Activated naive CD4-positive, alpha-beta T cell treated with anti-CD3 and anti-CD28 coated beads, Interleukin-2, amount 10 ng/mL, durations not matched to agents 7 days and 5 days (primary cell): Measurements from ENCODE around the gene RS1.

ENCODE experiments used
- CTCF ChIA-PET: fragments of 350-600 bp; sonication (Branson Sonifier 250); formaldehyde crosslinking; loops from one replicate; lab custom pipeline; 2021; ENCODE audit warnings: antibody characterized with exemption; lab: Charles Lee
- DNase-seq: peaks from one replicate; pipeline ENCODE4 v3.0.0-alpha.2; 2020
- H3K27ac Mint-ChIP-seq: one replicate; pipeline ENCODE4 v1.8.0; 2021; ENCODE audit warnings: mild to moderate bottlenecking, moderate library complexity, mixed read lengths
- H3K27me3 Mint-ChIP-seq: one replicate; pipeline ENCODE4 v1.8.0; 2021; ENCODE audit warnings: mild to moderate bottlenecking, mixed read lengths
- H3K36me3 Mint-ChIP-seq: one replicate; pipeline ENCODE4 v1.8.0; 2021; ENCODE audit warnings: mixed read lengths
- H3K4me1 Mint-ChIP-seq: one replicate; pipeline ENCODE4 v1.8.0; 2021; ENCODE audit warnings: mixed read lengths
- H3K4me3 Mint-ChIP-seq: one replicate; pipeline ENCODE4 v1.8.0; 2021; ENCODE audit warnings: mild to moderate bottlenecking, moderate library complexity, mixed read lengths
- H3K9me3 Mint-ChIP-seq: one replicate; pipeline ENCODE4 v1.8.0; 2021; ENCODE audit warnings: mixed read lengths

Gene RS1

GRCh38 chrX:18649498-18649951 is 22.4 kb downstream of the RS1 start:
- Mint-ChIP-seq H3K4me3 (no peak overlapping the region), H3K36me3 (no peaks in the 10 kb centered on the region), H3K4me1 (no peaks in the 10 kb centered on the region), H3K27ac (no peak overlapping the region), H3K9me3 (no peaks in the 10 kb centered on the region), H3K27me3 (no peaks in the 10 kb centered on the region)
- CTCF ChIA-PET: no interaction called here
- DNase-seq: no peak

GRCh38 chrX:18647621-18648020 is 24.3 kb downstream of the RS1 start:
- CTCF ChIA-PET: no interaction called here
- no peaks in the 10 kb centered on the region for H3K4me1 Mint-ChIP-seq
- no peaks in the 10 kb centered on the region for H3K9me3 Mint-ChIP-seq
- H3K27me3 Mint-ChIP-seq: no peaks in the 10 kb centered on the region
- DNase-seq: no peak
- H3K27ac Mint-ChIP-seq: no peak overlapping the region
- no peak overlapping the region for H3K4me3 Mint-ChIP-seq
- no peaks in the 10 kb centered on the region for H3K36me3 Mint-ChIP-seq

DNA sequence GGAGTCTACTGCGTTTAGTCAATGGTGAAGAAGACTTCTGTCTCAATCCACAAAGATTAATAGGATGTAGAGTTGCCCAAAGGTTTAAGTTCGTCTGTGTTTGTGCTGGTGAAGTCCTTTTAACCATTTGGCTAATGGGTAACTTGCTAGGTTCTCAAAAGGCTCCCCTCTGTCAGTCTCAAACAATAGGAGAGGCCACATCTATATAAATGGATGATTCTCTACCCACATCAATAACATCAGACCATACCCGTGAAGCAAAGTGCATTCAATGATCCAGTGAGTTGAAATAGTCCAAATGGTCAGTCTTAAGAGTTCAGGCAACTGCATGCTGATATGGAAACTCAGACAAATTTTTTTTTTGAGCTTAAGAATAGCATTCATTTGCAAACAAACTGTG is 28.1 kb downstream of the RS1 start:
- CTCF ChIA-PET: no interaction called here
- H3K27me3 Mint-ChIP-seq: no peaks in the 10 kb centered on the region
- H3K4me1 Mint-ChIP-seq: no peaks in the 10 kb centered on the region

GRCh38 chrX:18643243-18643642 is 28.7 kb downstream of the RS1 start:
- CTCF ChIA-PET: no interaction called here
- H3K36me3 Mint-ChIP-seq: no peaks in the 10 kb centered on the region
- H3K27me3 Mint-ChIP-seq: no peaks in the 10 kb centered on the region
- no peak overlapping the region for H3K27ac Mint-ChIP-seq
- H3K4me1 Mint-ChIP-seq: no peaks in the 10 kb centered on the region
- no peaks in the 10 kb centered on the region for H3K9me3 Mint-ChIP-seq
- no peak overlapping the region for H3K4me3 Mint-ChIP-seq
- no peak for DNase-seq

More for the DNA sequence above, 28.1 kb downstream of the RS1 start:
- no peak overlapping the region for H3K4me3 Mint-ChIP-seq
- no peaks in the 10 kb centered on the region for H3K36me3 Mint-ChIP-seq
- H3K27ac Mint-ChIP-seq: no peak overlapping the region
- H3K9me3 Mint-ChIP-seq: no peaks in the 10 kb centered on the region
- no peak for DNase-seq

DNA sequence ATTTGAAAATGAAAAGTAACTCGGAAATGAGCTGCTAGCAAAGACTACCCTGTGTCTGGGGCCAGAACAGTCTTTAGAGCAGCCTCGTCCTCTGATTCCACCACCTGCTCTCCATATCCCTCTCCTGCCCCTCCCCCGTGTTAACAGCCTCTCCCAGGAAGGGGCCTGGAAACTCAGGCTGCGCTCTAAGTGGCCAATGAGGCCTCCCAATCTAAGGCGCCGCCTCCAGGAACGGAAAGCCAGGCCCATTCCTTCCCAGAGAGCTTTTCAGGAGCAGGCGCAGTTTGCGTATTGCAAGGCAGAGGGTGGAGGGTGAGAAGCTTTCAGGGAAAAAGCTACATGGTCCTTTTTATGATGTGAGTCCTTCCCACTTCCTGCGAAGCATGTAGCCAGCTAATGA is 31.2 kb downstream of the RS1 start:
- H3K9me3 Mint-ChIP-seq: no peaks in the 10 kb centered on the region
- no peaks in the 10 kb centered on the region for H3K36me3 Mint-ChIP-seq
- no peak overlapping the region for H3K27ac Mint-ChIP-seq
- DNase-seq: no peak
- no peaks in the 10 kb centered on the region for H3K4me1 Mint-ChIP-seq
- CTCF ChIA-PET: no interaction called here
- H3K4me3 Mint-ChIP-seq: no peak overlapping the region
- H3K27me3 Mint-ChIP-seq: no peaks in the 10 kb centered on the region

DNA sequence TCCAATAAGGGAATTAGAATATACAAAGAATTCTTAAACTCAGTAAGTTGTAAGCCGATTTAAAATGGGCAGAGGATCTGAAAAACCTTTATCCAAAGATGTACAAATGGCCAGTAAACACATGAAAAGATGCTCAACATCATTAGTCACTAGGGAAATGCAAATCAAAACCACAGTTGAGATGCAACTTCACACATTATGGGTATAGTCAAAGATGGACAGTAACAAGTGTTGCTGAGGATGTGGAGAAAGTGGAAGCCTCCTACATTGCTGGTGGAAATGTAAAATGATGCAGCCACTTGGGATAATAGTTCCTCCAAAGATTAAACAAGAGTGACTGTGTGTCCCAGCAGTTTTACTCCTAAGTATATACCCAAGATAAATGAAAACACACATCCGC is 32.6 kb downstream of the RS1 start:
- Mint-ChIP-seq H3K27me3 (no peaks in the 10 kb centered on the region), H3K27ac (no peak overlapping the region), H3K4me1 (no peaks in the 10 kb centered on the region), H3K36me3 (no peaks in the 10 kb centered on the region), H3K4me3 (no peak overlapping the region), H3K9me3 (no peaks in the 10 kb centered on the region)
- DNase-seq: no peak
- CTCF ChIA-PET: no interaction called here

DNA sequence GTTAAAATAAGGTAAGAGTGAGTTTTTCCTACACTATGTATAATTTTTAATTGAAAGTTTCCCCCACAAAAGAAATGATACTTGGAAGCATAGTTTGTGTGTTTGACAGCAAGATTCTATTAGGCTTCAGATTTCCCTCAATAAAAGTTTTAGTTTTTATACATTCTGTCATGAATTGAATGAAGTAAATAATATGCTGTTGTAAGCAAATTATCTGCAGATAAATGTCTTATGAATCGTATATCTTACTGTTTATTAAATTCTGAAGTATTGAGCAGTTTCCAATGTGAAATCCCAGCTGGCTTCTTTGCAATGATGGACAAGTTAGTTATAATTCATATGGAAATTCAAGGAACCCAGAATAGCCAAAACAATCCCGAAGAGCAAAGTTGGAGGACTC is 33.5 kb downstream of the RS1 start:
- Mint-ChIP-seq H3K4me1 (no peaks in the 10 kb centered on the region), H3K4me3 (no peak overlapping the region), H3K9me3 (no peaks in the 10 kb centered on the region), H3K27me3 (no peaks in the 10 kb centered on the region), H3K27ac (no peak overlapping the region), H3K36me3 (no peaks in the 10 kb centered on the region)
- no peak for DNase-seq
- CTCF ChIA-PET: no interaction called here

DNA sequence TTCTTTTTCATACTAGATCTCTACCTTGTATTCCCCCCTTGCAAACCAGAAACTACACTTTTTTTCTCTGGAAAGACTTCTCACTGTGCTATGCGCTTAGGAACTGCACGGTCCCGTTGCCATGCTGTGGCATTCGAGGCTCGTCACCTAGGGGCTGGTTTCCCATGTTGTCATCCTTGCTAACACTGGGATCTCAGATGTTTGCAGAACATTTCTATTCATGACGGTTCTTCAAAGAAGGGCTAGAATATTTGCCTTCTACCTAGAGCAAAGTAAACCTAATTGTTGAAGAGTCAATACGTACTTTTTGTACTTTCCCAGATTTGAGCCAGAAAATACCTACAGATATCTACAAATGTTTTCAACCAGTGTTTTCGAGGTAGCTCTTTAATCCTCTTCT is 41.0 kb downstream of the RS1 start:
- H3K9me3 Mint-ChIP-seq: no peaks in the 10 kb centered on the region
- no peaks in the 10 kb centered on the region for H3K4me1 Mint-ChIP-seq
- H3K27ac Mint-ChIP-seq: no peak overlapping the region
- H3K36me3 Mint-ChIP-seq: no peaks in the 10 kb centered on the region
- no peak for DNase-seq
- no peaks in the 10 kb centered on the region for H3K27me3 Mint-ChIP-seq
- H3K4me3 Mint-ChIP-seq: no peak overlapping the region
- CTCF ChIA-PET: no interaction called here

GRCh38 chrX:18624599-18624998 is 47.3 kb downstream of the RS1 start:
- Mint-ChIP-seq H3K27me3 (no peaks in the 10 kb centered on the region), H3K4me1 (no peaks in the 10 kb centered on the region), H3K9me3 (no peaks in the 10 kb centered on the region), H3K4me3 (no peak overlapping the region), H3K36me3 (no peaks in the 10 kb centered on the region), H3K27ac (no peak overlapping the region)
- no peak for DNase-seq
- CTCF ChIA-PET: no interaction called here

- no peaks in the 10 kb centered on the region for H3K4me1 Mint-ChIP-seq
- H3K36me3 Mint-ChIP-seq: no peaks in the 10 kb centered on the region
- no peak overlapping the region for H3K4me3 Mint-ChIP-seq
- no peaks in the 10 kb centered on the region for H3K27me3 Mint-ChIP-seq
- CTCF ChIA-PET: no interaction called here
- H3K27ac Mint-ChIP-seq: no peak overlapping the region
- DNase-seq: no peak
- H3K9me3 Mint-ChIP-seq: no peaks in the 10 kb centered on the region
Observed at GRCh38 chrX:18620349-18620748, 51.6 kb downstream of the RS1 start.

DNA sequence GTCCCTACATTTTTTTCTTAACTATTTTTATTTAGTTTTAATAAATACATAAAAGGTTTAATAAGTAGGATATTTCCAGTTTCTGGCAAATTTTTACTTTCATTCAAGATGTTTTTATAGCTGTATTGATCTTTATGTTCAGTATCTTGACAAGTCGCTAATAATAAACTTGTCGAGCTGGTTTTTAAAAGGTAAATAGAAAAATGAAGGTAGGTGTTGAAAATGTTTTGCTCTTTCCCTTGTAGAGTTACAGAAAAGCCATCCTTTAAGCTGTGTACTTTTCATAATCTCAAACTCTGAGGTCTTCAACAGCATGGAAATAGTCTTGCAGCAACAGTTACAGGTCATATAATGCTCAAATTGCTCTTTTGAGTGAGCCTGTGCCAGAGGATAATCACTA is 52.6 kb downstream of the RS1 start:
- CTCF ChIA-PET: no interaction called here
- no peak for DNase-seq
- Mint-ChIP-seq H3K9me3 (no peaks in the 10 kb centered on the region), H3K27ac (no peak overlapping the region), H3K4me1 (no peaks in the 10 kb centered on the region), H3K4me3 (no peak overlapping the region), H3K36me3 (no peaks in the 10 kb centered on the region), H3K27me3 (no peaks in the 10 kb centered on the region)

- Mint-ChIP-seq H3K4me1 (no peaks in the 10 kb centered on the region), H3K9me3 (no peaks in the 10 kb centered on the region), H3K4me3 (no peak overlapping the region), H3K27me3 (no peaks in the 10 kb centered on the region), H3K27ac (no peak overlapping the region), H3K36me3 (no peaks in the 10 kb centered on the region)
- CTCF ChIA-PET: no interaction called here
- no peak for DNase-seq
Observed at GRCh38 chrX:18617407-18617750, 54.5 kb downstream of the RS1 start.

DNA sequence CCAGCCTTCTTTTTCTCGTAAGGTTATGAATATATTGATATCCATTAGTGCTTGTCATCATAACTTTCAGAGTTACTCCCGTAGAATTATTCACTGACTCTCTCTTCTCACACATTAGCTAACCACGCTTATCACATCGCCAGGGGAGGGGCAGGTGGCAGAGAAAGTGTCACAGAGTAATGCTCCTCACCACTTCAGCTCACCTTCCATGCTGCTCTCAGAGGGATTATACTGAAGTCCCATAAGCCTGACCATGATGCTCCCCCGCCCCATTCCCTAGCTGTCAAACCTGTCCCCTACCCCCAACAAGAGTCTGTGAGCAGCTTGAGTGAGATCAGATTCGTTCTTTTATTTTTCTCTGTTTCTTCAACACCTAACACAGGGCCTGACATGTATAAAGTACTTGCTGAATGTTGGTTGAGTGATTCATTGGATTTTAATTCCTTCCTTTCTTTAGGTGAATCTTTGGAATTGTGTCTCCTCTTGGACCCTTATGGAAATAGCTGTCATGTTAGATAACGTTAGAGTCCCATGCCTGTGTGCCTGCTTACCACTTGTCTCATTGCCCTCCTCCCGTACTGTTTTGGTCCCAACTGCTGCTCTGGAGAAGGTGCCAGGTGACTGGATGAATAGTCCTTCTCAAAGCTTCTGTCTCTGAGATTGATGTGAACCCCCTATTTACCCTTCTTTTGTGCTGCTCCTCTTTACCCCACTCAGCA is 55.1 kb downstream of the RS1 start:
- CTCF ChIA-PET: no interaction called here
- no peak for DNase-seq
- Mint-ChIP-seq H3K27me3 (no peaks in the 10 kb centered on the region), H3K36me3 (no peaks in the 10 kb centered on the region), H3K9me3 (no peaks in the 10 kb centered on the region), H3K4me3 (no peak overlapping the region), H3K4me1 (no peaks in the 10 kb centered on the region), H3K27ac (no peak overlapping the region)

DNA sequence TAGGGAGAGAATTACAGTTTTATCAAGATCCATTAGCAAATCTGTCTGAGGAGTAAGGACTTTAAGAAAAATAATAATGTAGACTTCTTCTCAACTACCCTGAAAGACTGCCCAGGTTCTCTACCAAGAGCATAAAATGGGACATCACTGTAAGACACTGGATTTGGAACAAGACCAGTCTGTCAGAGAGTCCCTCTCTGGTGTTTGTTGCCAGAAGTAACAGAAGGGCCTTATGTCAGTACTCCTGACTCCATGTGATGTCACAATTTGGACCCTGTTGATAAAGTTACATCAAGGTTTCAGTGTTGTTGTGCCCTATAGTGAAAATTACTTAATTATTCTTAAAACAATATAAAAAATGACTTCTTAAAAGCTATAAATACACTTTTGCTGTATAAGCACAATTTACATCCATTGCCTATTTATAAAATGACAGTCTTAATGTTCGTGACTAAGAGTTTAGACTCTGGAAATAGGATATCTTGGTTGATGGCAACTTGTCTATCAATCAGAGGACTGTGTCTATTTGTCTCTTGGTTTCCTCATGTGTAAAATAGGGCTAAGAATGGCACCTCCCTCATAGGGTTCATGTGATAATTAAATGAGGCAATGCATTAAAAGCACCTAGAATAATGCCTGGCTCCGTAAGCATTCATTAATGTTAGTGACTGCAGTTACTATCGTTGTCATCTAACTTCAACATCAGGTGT is 57.8 kb downstream of the RS1 start:
- no peaks in the 10 kb centered on the region for H3K27me3 Mint-ChIP-seq

DNA sequence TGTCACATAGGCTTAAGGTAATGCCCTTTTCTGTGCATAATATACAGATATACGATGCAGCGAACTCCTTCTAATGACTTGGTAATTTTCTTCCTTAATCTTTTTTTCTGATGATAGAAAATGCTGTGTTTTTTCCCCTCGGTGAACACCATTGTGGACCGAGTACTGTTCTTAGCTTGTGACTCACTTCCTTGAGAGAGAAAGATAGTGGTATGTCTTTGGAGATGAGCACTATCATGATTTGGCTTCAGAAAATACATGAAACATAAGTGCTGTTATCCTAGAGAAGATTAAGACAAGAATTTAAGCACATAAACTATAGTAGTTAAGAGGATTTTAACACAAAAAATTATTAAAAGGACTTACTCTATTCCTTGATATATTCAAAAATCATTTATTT is 63.9 kb downstream of the RS1 start:
- H3K4me1 Mint-ChIP-seq: no peaks in the 10 kb centered on the region
- no peak overlapping the region for H3K27ac Mint-ChIP-seq
- H3K27me3 Mint-ChIP-seq: no peaks in the 10 kb centered on the region
- H3K4me3 Mint-ChIP-seq: no peak overlapping the region
- DNase-seq: no peak
- no peaks in the 10 kb centered on the region for H3K36me3 Mint-ChIP-seq
- no peaks in the 10 kb centered on the region for H3K9me3 Mint-ChIP-seq
- CTCF ChIA-PET: no interaction called here

More for the DNA sequence above, 57.8 kb downstream of the RS1 start:
- no peaks in the 10 kb centered on the region for H3K9me3 Mint-ChIP-seq
- H3K4me3 Mint-ChIP-seq: no peak overlapping the region
- no peaks in the 10 kb centered on the region for H3K36me3 Mint-ChIP-seq
- no peak for DNase-seq
- no peaks in the 10 kb centered on the region for H3K4me1 Mint-ChIP-seq
- CTCF ChIA-PET: no interaction called here
- H3K27ac Mint-ChIP-seq: no peak overlapping the region
